Mesothelial cell of epicardium (in vitro differentiated cells): ENCODE results near the gene TMEFF2. TPM values are rescaled to one million over a fixed set of nuclear protein-coding genes. Genes with fewer than 3 reads are reported as not detected.

Source experiments
- DNase-seq, 2 experiments: peaks; one replicate each; pipeline ENCODE4 v3.0.0; 2021; ENCODE audit warnings: low spot score in 2 of 2; ENCODE audit not compliant: unreplicated experiment in 2 of 2
- H3K27ac Mint-ChIP-seq: 2 replicates; pipeline ENCODE4 v1.8.0; 2021; ENCODE audit warnings: mixed read lengths
- H3K27me3 Mint-ChIP-seq: 2 replicates; pipeline ENCODE4 v1.8.0; 2021; ENCODE audit warnings: low read depth, mixed read lengths
- H3K36me3 Mint-ChIP-seq: 2 replicates; pipeline ENCODE4 v1.8.0; 2021; ENCODE audit warnings: mixed read lengths
- H3K4me1 Mint-ChIP-seq: 2 replicates; pipeline ENCODE4 v1.8.0; 2021; ENCODE audit warnings: mixed read lengths
- H3K4me3 Mint-ChIP-seq: 2 replicates; pipeline ENCODE4 v1.8.0; 2021; ENCODE audit warnings: mild to moderate bottlenecking, moderate library complexity, mixed read lengths
- H3K9me3 Mint-ChIP-seq: 2 replicates; pipeline ENCODE4 v1.8.0; 2021; ENCODE audit warnings: mixed read lengths
- total RNA-seq: library from RNA; stranded (reverse); gene quantifications from 3 replicates; pipeline ENCODE4 v1.2.1, GENCODE V29; 2021
- TF ChIP-seq, protein P1 (sequence below): fragments of 200-600 bp; sonication (generic); IDR thresholded peaks from one replicate; pipeline ENCODE4 v1.5.0; 2021; ENCODE audit warnings: antibody characterized with exemption; ENCODE audit not compliant: unreplicated experiment

TMEFF2 gene
- total RNA-seq, 1 donor from 2014 or later, result 18.1 TPM

DNA sequence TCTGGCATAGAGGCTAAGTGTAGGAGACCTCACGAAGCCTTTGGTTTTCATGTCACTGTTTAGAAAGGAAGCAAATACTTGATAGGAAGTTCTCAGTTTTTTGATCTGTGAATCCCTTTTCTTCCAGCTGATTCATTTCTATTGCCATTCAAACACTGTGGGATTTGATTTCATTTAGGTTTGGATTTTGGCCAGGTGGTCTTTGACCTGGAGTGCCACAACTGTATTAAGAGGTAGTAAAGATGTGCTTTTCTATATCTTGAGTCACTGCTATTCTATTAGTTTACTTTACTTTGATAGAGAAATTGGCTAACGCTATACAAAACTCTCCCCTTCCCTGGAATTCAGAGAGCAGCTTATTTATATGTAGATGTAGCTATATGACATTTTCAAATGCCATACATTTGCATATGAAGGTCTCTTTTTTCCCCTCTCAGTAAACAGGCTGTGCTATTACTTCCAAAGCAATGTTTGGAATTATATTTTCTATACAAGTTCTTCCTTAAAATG is 215.5 kb downstream of the TMEFF2 start:
- no peaks in the 10 kb centered on the region for H3K27me3 Mint-ChIP-seq
- no peak overlapping the region for H3K27ac Mint-ChIP-seq
- H3K4me3 Mint-ChIP-seq, result no peak overlapping the region
- H3K4me1 Mint-ChIP-seq, result peaks cover 40% of the 10 kb centered on the region
- peaks cover 8% of the 10 kb centered on the region for H3K9me3 Mint-ChIP-seq
- peaks cover 6% of the 10 kb centered on the region for H3K36me3 Mint-ChIP-seq
- TF ChIP-seq, protein P1, sequence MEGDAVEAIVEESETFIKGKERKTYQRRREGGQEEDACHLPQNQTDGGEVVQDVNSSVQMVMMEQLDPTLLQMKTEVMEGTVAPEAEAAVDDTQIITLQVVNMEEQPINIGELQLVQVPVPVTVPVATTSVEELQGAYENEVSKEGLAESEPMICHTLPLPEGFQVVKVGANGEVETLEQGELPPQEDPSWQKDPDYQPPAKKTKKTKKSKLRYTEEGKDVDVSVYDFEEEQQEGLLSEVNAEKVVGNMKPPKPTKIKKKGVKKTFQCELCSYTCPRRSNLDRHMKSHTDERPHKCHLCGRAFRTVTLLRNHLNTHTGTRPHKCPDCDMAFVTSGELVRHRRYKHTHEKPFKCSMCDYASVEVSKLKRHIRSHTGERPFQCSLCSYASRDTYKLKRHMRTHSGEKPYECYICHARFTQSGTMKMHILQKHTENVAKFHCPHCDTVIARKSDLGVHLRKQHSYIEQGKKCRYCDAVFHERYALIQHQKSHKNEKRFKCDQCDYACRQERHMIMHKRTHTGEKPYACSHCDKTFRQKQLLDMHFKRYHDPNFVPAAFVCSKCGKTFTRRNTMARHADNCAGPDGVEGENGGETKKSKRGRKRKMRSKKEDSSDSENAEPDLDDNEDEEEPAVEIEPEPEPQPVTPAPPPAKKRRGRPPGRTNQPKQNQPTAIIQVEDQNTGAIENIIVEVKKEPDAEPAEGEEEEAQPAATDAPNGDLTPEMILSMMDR, result no peak
- no peak for DNase-seq

DNA sequence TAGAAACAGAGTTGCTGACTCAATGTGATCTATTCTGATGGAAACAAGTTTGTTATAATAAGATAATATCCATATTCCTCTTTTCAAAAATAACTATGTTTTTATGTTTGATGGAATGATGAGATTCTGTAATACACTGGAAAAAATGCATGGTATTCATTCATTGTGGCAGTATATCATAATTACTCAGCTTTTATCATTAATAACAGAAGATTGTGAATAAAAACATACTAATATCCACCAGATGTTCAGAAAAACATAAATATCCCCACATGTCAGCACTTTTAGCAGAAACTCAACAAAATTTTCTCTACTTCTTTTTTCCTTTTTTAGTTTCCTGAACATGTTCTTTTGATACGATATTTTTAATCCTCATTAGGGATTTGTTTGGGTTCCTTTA is 217.0 kb downstream of the TMEFF2 start:
- TF ChIP-seq, protein P1, result no peak
- Mint-ChIP-seq H3K9me3 (peaks cover 8% of the 10 kb centered on the region), H3K4me3 (no peak overlapping the region), H3K27ac (peak overlapping the region; percentile 80), H3K36me3 (peaks cover 6% of the 10 kb centered on the region), H3K27me3 (no peaks in the 10 kb centered on the region), H3K4me1 (peaks cover 33% of the 10 kb centered on the region)
- no peak for DNase-seq

DNA sequence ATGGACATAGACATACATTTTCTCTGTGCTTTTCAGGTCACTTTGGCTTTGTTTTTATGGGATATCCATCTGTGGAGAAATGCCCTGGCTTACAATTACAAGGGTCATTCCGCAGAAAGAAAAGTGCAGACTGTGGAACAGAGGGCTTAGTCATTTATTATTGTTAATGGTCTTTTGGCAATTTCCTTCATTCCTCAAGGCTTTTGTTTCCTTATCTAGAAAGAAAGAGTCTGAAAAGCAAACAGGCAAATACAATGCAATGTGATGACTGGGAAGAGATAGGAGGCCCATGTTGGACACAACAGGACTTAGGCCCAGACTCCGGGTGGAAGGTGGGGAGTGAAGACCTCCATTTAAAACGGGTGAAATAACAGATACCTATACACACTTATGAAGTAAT is 218.3 kb downstream of the TMEFF2 start:
- no peaks in the 10 kb centered on the region for H3K27me3 Mint-ChIP-seq
- no peak overlapping the region for H3K4me3 Mint-ChIP-seq
- H3K9me3 Mint-ChIP-seq, result peaks cover 11% of the 10 kb centered on the region
- H3K36me3 Mint-ChIP-seq, result peaks cover 6% of the 10 kb centered on the region
- TF ChIP-seq, protein P1, result no peak
- no peak overlapping the region for H3K27ac Mint-ChIP-seq
- H3K4me1 Mint-ChIP-seq, result peaks cover 33% of the 10 kb centered on the region
- DNase-seq, result no peak

DNA sequence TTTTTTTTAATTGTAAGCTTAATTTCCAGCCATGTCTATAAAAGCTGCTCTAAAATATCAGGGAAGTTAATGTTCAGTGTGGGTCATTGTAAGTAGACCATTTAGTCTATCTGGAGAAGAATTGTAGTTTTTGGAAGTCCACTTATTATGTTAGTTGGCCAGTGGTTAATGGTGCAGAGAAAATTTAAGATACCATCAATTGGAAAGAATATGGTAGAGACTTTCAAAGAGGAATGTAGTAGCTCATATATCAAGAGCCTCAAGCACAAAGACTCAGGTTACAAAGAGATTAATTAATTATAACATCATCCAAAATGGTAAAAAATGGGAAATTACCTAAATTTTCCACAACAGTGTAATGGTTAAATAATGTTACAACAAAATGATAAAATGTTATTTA is 220.1 kb downstream of the TMEFF2 start:
- DNase-seq, result no peak
- Mint-ChIP-seq H3K4me1 (peaks cover 25% of the 10 kb centered on the region), H3K9me3 (peaks cover 7% of the 10 kb centered on the region), H3K36me3 (peaks cover 6% of the 10 kb centered on the region), H3K4me3 (no peak overlapping the region), H3K27me3 (no peaks in the 10 kb centered on the region), H3K27ac (no peak overlapping the region)
- TF ChIP-seq, protein P1, result no peak

DNA sequence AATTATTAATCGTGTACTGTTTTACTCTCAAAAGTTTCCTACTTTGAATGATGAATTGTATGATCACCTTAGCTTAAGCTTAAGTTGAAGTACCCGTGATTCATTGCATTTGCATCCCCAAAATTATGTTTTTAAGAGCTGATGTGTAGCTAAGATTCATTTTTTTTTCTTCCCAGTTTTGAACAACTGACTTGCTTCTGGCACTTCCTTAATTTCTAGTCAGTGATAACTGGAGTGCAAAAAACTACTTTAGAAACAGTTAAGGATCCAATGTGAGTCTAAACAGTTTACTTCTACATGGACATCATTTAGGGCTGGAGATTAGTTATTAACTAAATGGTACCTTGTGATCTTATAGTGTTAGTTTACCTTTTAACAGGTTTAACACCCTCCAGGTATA is 223.9 kb downstream of the TMEFF2 start:
- Mint-ChIP-seq H3K9me3 (peaks cover 7% of the 10 kb centered on the region), H3K27me3 (no peaks in the 10 kb centered on the region), H3K36me3 (peaks cover 6% of the 10 kb centered on the region), H3K4me1 (peaks cover 4% of the 10 kb centered on the region), H3K27ac (no peak overlapping the region), H3K4me3 (no peak overlapping the region)
- DNase-seq, result no peak
- TF ChIP-seq, protein P1, result no peak

DNA sequence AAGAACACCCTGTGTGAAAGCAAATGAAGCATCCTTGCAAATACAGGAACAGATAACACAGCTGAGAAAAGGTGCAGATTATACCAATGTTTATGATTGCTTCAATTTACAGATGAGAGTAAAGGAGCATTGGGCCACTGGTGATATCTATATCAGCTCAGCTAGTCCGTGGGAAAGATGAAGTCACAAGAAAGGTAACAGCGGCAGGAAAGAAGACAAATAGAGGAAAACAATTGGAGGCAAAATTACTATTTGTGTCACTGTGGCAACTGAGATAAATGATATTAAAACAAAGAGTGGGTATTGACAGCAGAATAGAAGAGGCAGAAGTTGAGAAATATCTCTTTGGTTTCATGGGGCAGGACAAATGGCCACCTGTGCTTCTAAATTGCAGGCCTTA is 226.6 kb downstream of the TMEFF2 start:
- DNase-seq, result no peak
- Mint-ChIP-seq H3K27me3 (no peaks in the 10 kb centered on the region), H3K4me1 (peaks cover 4% of the 10 kb centered on the region), H3K9me3 (peaks cover 4% of the 10 kb centered on the region), H3K4me3 (no peak overlapping the region), H3K36me3 (no peaks in the 10 kb centered on the region), H3K27ac (no peak overlapping the region)
- TF ChIP-seq, protein P1, result no peak
